Inflammatory macrophage treated with lipopolysaccharide for 4 hours (primary cell): Measurements from ENCODE around the gene TNIP3.
A peak's percentile ranks its signal among the peaks of the same experiment; 100 is the strongest.

ENCODE experiments used
- DNase-seq: peaks from one replicate; pipeline ENCODE4 v3.0.0-alpha.2; 2020

The TNIP3 gene, protein sequence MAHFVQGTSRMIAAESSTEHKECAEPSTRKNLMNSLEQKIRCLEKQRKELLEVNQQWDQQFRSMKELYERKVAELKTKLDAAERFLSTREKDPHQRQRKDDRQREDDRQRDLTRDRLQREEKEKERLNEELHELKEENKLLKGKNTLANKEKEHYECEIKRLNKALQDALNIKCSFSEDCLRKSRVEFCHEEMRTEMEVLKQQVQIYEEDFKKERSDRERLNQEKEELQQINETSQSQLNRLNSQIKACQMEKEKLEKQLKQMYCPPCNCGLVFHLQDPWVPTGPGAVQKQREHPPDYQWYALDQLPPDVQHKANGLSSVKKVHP

DNA sequence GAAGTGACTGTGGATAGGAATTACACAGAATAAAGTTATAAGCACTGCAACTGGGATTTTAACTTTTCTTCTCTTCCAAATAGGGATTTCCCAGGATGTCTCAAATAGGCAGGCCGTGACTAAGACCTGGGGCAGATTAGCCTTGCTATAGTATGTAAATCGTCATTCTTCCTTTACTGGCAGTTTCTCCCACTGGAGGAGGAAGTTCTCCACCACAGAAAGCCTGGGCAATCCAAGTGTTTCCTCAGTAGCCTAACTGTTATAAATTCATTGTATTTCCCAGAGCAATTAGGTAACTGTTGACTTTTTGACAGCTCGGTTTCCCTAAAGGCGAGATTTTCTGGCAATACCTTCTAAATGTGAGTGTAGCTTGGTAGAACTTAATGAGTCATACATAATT is at the start of gene TNIP3:
Gene TNIP3, minus strand, starts transcription at position 31 of the 400 bp plus-strand sequence. CDS start 196 bp downstream, outside the sequence.
- DNase-seq: peak; percentile 97

- no peak for DNase-seq
Observed at GRCh38 chr4:121212806-121213205, 48.7 kb upstream of the TNIP3 start.

GRCh38 chr4:121209171-121209570 is 45.0 kb upstream of the TNIP3 start:
- DNase-seq: no peak

DNA sequence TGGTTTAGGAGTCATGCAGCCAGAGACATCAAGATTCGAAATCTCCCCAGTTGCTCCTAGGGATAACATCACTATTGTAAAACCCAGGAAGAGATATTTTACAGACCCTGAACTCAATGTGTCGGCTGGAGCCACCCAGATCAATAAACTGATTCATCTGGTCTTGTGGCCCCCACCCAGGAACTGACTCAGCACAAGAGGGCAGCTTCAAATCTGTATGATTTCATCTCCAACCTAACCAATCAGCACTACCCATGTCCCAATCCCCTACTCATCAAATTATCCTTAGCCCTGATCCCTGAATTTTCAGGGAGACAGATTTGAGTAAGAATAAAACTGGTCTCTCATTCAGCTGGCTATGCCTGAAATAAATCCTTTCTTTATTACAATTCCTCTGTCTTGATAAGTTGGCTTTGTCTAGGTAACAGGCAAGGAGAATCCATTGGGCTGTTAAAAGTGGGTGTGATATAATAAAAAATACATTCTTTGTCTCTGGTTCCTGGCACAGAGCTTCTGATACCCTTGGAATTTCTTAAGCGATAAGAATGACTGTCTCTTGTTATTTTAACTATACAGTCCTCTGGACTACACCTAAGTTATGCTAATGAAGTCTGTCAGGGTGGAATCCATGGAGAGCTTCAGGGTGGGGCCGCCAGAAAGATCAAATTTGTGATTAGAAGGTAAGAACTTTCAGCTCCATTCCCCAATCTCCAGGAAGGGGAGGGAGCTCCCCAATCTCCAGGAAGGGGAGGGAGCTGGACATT is 44.3 kb upstream of the TNIP3 start:
- no peak for DNase-seq

GRCh38 chr4:121205777-121206176 is 41.7 kb upstream of the TNIP3 start:
- peak; percentile 40 for DNase-seq

GRCh38 chr4:121200795-121201472 is 36.8 kb upstream of the TNIP3 start:
- peak; percentile 94 for DNase-seq

DNA sequence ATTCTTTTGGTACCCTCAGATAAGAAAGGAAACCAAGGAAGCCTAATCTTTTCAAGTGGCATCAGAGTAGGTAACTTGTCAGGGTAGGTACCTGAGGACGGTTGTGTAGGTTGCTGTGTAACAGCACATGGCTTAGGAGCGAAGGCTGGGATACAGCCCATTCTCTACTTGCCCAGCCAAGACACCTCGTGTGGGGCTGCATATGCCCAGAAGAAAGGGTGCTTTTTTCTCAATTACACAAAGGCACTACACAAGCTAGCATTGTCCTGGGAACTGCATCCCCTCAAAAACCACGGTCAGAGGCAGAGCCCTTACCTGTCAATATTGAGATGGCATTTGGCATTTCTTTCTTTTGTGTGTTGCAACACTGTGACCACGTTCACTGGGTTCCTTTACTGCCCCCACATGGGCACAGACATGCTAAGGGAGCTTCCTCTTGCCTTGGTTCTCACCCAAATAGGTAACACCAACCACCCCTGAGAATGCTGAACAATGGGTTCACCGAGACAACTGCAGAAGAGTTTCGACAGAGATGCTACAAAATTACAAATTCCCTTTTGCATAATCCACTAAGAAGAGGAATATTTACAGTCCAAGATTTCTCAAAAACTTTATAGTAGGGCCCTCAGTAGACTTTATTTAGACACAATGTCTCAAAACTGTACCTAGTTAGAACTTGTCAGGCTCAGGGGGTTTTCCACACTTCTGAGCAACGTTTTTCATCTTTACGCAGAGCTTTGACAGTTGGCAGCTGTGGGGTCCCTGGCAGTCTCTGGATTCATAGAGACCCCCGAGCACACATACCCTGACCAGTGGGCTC is 35.8 kb upstream of the TNIP3 start:
- DNase-seq: peak; percentile 70

DNA sequence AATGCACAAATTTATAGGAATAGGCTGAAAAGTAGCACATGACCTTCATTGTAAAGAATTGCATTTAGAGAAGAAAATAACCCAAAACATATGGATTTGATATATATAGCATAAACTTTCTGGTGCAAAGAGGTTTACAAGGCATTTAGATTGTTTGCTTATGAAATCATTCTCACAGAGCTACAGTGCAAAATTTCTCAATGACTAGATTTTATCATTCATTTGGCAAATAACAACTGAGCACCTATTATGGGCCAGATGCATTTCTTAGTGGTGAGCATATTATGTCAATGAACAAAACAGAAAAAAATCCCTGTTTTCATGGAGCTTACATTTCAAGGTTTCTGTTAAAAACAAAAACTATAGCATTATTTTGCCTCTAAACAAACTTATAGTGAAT is 34.1 kb upstream of the TNIP3 start:
- DNase-seq: no peak

- DNase-seq: no peak
Observed at GRCh38 chr4:121195649-121196048, 31.5 kb upstream of the TNIP3 start.

DNA sequence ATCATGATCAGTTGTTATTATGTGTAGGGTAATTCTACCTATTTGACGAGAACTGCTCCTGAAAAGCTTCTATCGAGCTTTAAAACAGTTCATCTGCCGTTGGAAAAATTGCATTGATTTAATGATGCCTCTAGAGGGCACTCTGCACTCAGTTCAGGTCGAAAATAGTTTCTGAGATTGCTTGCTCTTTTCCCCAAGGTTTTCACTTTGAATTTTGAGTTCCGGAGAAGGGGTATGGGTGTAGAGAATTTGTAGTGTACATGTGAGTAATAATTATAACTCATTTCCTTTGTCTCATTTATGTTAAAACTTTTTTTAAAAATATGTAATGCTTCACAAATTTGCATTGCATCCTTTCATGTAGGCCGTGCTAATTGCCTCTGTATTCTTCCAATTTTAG is 28.4 kb upstream of the TNIP3 start:
- DNase-seq: peak; percentile 61

GRCh38 chr4:121192013-121192412 is 27.9 kb upstream of the TNIP3 start:
- no peak for DNase-seq

- DNase-seq: no peak
Observed at GRCh38 chr4:121191361-121191760, 27.2 kb upstream of the TNIP3 start.

- no peak for DNase-seq
Observed at GRCh38 chr4:121190389-121190788, 26.3 kb upstream of the TNIP3 start.

- DNase-seq: no peak
Observed at GRCh38 chr4:121189326-121190215, 25.4 kb upstream of the TNIP3 start.

GRCh38 chr4:121187206-121187605 is 23.1 kb upstream of the TNIP3 start:
- no peak for DNase-seq

- DNase-seq: peak; percentile 38
Observed at GRCh38 chr4:121185960-121186359, 21.8 kb upstream of the TNIP3 start.

- no peak for DNase-seq
Observed at GRCh38 chr4:121183989-121184388, 19.9 kb upstream of the TNIP3 start.

GRCh38 chr4:121183361-121183760 is 19.2 kb upstream of the TNIP3 start:
- DNase-seq: no peak

DNA sequence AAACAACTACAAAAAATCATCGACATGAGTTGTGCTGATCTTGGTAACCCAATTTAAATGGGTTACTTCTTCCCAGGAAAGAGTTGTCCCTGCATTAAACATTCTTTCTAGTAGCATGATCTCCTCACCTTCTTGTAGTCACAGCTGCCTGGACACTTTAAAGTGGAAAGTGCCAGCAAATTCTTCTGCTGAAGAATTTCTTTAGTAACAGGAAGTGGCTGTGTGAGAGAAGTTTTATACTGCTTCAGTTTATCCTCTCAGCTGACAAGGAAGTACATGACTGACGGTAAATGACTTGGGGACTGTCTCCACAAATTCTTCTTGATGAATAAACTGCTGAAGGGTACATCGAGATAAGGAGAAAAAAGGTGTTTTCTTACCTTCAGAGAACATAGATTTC is 18.2 kb upstream of the TNIP3 start:
- peak; percentile 58 for DNase-seq

DNA sequence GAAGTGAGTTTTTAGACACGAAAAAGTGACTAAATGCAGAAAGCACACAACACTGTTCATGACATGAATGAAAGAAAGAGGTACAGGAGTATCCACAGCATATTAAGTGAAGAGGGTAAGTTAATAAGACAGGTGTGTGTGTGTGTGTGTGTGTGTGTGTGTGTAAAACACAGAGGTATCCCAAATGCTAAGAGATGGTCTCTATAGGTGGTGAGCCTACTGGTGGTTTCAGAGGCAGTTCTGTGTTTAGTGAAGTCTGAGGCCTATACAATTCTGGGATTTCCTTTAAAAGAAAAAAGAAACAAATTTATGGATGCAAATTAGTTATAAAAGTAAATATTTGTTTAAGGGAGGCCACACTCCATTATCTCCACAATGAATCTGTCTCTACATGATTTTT is 17.4 kb upstream of the TNIP3 start:
- DNase-seq: no peak

DNA sequence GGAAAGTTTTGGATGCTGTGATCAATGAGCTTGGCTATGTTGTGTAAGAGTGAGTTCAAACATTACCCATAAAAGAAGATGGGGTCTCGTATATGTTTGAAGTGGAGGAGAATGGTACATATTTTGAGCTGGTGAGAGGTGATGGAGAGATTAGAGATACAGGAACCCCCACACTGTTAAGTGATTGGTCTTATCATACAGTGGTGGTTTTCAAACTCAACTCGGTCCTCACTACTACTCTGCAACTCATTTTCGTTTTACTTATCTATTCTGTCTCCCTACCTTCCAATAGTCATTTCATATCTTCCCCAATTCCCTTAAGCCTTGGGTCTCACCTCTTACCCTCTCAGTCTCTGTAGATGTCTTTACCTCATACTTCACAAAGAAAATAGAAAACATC is 16.4 kb upstream of the TNIP3 start:
- no peak for DNase-seq
